Dendritic cell treated with granulocyte-macrophage colony-stimulating factor and Interleukin-4, amounts not matched to agents 40 ng/mL and 50 ng/mL, for 4 days (primary cell): ENCODE results near the gene CDC42SE2.
"Not testable (repeated sequence)": the region's sequence is repeated elsewhere in the genome, so short reads cannot be mapped to it uniquely, and the experiment has no call there.

Source experiments
- H3K27ac Mint-ChIP-seq: one replicate; pipeline ENCODE4 v1.8.0; 2022; ENCODE audit warnings: mild to moderate bottlenecking, mixed read lengths
- H3K27me3 Mint-ChIP-seq: one replicate; pipeline ENCODE4 v1.8.0; 2022; ENCODE audit warnings: mild to moderate bottlenecking, mixed read lengths
- H3K36me3 Mint-ChIP-seq: one replicate; pipeline ENCODE4 v1.8.0; 2022; ENCODE audit warnings: low read depth, mixed read lengths
- H3K4me1 Mint-ChIP-seq: one replicate; pipeline ENCODE4 v1.8.0; 2022; ENCODE audit warnings: low read depth, mixed read lengths
- H3K4me3 Mint-ChIP-seq: one replicate; pipeline ENCODE4 v1.8.0; 2022; ENCODE audit warnings: mild to moderate bottlenecking, moderate library complexity, mixed read lengths
- H3K9me3 Mint-ChIP-seq: one replicate; pipeline ENCODE4 v1.8.0; 2022; ENCODE audit warnings: mixed read lengths
- intact Hi-C: fragments of 100-400 bp; cut with micrococcal nuclease; formaldehyde crosslinking; loops from one replicate; pipeline ENCODE4 v1.15.0; 2022

The CDC42SE2 gene

GRCh38 chr5:131228646-131229045 is 35.2 kb upstream of the CDC42SE2 start:
- Mint-ChIP-seq H3K4me3 (no peak overlapping the region), H3K9me3 (no peaks in the 10 kb centered on the region), H3K27ac (no peak overlapping the region), H3K36me3 (no peaks in the 10 kb centered on the region), H3K4me1 (no peaks in the 10 kb centered on the region), H3K27me3 (no peaks in the 10 kb centered on the region)
- intact Hi-C loops = no loop called here

GRCh38 chr5:131229623-131230022 is 34.2 kb upstream of the CDC42SE2 start:
- Mint-ChIP-seq H3K4me1 (no peaks in the 10 kb centered on the region), H3K9me3 (no peaks in the 10 kb centered on the region), H3K27me3 (no peaks in the 10 kb centered on the region), H3K36me3 (no peaks in the 10 kb centered on the region), H3K27ac (no peak overlapping the region), H3K4me3 (no peak overlapping the region)
- intact Hi-C loops = no loop called here

GRCh38 chr5:131230406-131230805 is 33.4 kb upstream of the CDC42SE2 start:
- no peaks in the 10 kb centered on the region for H3K9me3 Mint-ChIP-seq
- H3K4me1 Mint-ChIP-seq = no peaks in the 10 kb centered on the region
- no peak overlapping the region for H3K27ac Mint-ChIP-seq
- H3K4me3 Mint-ChIP-seq = no peak overlapping the region
- intact Hi-C loops = no loop called here
- H3K36me3 Mint-ChIP-seq = no peaks in the 10 kb centered on the region
- H3K27me3 Mint-ChIP-seq = no peaks in the 10 kb centered on the region

GRCh38 chr5:131239686-131240085 is 24.2 kb upstream of the CDC42SE2 start:
- Mint-ChIP-seq H3K27me3 (no peaks in the 10 kb centered on the region), H3K4me3 (no peak overlapping the region), H3K9me3 (no peaks in the 10 kb centered on the region), H3K27ac (peak overlapping the region; percentile 72), H3K4me1 (peaks cover 9% of the 10 kb centered on the region), H3K36me3 (no peaks in the 10 kb centered on the region)
- intact Hi-C loops = no loop called here

- Mint-ChIP-seq H3K4me3 (no peak overlapping the region), H3K27ac (peak overlapping the region; percentile 57), H3K27me3 (no peaks in the 10 kb centered on the region), H3K4me1 (peaks cover 9% of the 10 kb centered on the region), H3K36me3 (no peaks in the 10 kb centered on the region), H3K9me3 (no peaks in the 10 kb centered on the region)
- intact Hi-C loops = no loop called here
Measured at GRCh38 chr5:131242728-131243255, 21.1 kb upstream of the CDC42SE2 start.

- no peak overlapping the region for H3K4me3 Mint-ChIP-seq
- H3K9me3 Mint-ChIP-seq = no peaks in the 10 kb centered on the region
- no peak overlapping the region for H3K27ac Mint-ChIP-seq
- no peaks in the 10 kb centered on the region for H3K27me3 Mint-ChIP-seq
- H3K4me1 Mint-ChIP-seq = peaks cover 17% of the 10 kb centered on the region
- intact Hi-C loops = no loop called here
- H3K36me3 Mint-ChIP-seq = no peaks in the 10 kb centered on the region
Measured at GRCh38 chr5:131245312-131245711, 18.5 kb upstream of the CDC42SE2 start.

GRCh38 chr5:131245948-131246347 is 17.9 kb upstream of the CDC42SE2 start:
- intact Hi-C loops = no loop called here
- no peaks in the 10 kb centered on the region for H3K27me3 Mint-ChIP-seq
- H3K36me3 Mint-ChIP-seq = no peaks in the 10 kb centered on the region
- H3K9me3 Mint-ChIP-seq = no peaks in the 10 kb centered on the region
- no peak overlapping the region for H3K27ac Mint-ChIP-seq
- H3K4me3 Mint-ChIP-seq = no peak overlapping the region
- peaks cover 24% of the 10 kb centered on the region for H3K4me1 Mint-ChIP-seq

GRCh38 chr5:131246504-131246903 is 17.3 kb upstream of the CDC42SE2 start:
- H3K4me1 Mint-ChIP-seq = peaks cover 24% of the 10 kb centered on the region
- no peak overlapping the region for H3K27ac Mint-ChIP-seq
- H3K27me3 Mint-ChIP-seq = no peaks in the 10 kb centered on the region
- no peaks in the 10 kb centered on the region for H3K36me3 Mint-ChIP-seq
- intact Hi-C loops = no loop called here
- no peak overlapping the region for H3K4me3 Mint-ChIP-seq
- H3K9me3 Mint-ChIP-seq = no peaks in the 10 kb centered on the region

GRCh38 chr5:131250751-131251475 is 12.9 kb upstream of the CDC42SE2 start:
- Mint-ChIP-seq H3K9me3 (no peaks in the 10 kb centered on the region), H3K27ac (peak overlapping the region; percentile 93), H3K27me3 (no peaks in the 10 kb centered on the region), H3K36me3 (no peaks in the 10 kb centered on the region), H3K4me1 (peaks cover 42% of the 10 kb centered on the region), H3K4me3 (no peak overlapping the region)
- intact Hi-C loops = loop anchor here (5.0 kb wide), 1 partner anchor 39 kb away; no protein-coding TSS in a partner anchor

- intact Hi-C loops = loop anchor here (1.0 to 5.0 kb wide), 2 partner anchors 28 to 40 kb away; no protein-coding TSS in a partner anchor
- Mint-ChIP-seq H3K9me3 (no peaks in the 10 kb centered on the region), H3K4me1 (peaks cover 59% of the 10 kb centered on the region), H3K27ac (peak overlapping the region; percentile 93), H3K27me3 (no peaks in the 10 kb centered on the region), H3K4me3 (peak overlapping the region; percentile 73), H3K36me3 (no peaks in the 10 kb centered on the region)
Measured at GRCh38 chr5:131252824-131253171, 11.1 kb upstream of the CDC42SE2 start.

- H3K4me1 Mint-ChIP-seq = peaks cover 71% of the 10 kb centered on the region
- H3K4me3 Mint-ChIP-seq, H3K27me3 Mint-ChIP-seq, H3K9me3 Mint-ChIP-seq, H3K36me3 Mint-ChIP-seq: not testable (repeated sequence)
- H3K27ac Mint-ChIP-seq = peak overlapping the region; percentile 93
- intact Hi-C loops = loop anchor here (5.0 kb wide), 1 partner anchor 42 kb away; no protein-coding TSS in a partner anchor
Measured at GRCh38 chr5:131254025-131254424, 9.8 kb upstream of the CDC42SE2 start.

GRCh38 chr5:131254741-131255140 is 9.1 kb upstream of the CDC42SE2 start:
- Mint-ChIP-seq H3K36me3 (no peaks in the 10 kb centered on the region), H3K4me1 (peaks cover 74% of the 10 kb centered on the region), H3K9me3 (no peaks in the 10 kb centered on the region), H3K27me3 (no peaks in the 10 kb centered on the region), H3K27ac (peak overlapping the region; percentile 93), H3K4me3 (no peak overlapping the region)
- intact Hi-C loops = loop anchor here (5.0 kb wide), 1 partner anchor 42 kb away; no protein-coding TSS in a partner anchor

GRCh38 chr5:131256507-131256823 is 7.4 kb upstream of the CDC42SE2 start:
- peaks cover 63% of the 10 kb centered on the region for H3K4me1 Mint-ChIP-seq
- H3K27ac Mint-ChIP-seq = peak overlapping the region; percentile 83
- H3K9me3 Mint-ChIP-seq = no peaks in the 10 kb centered on the region
- no peaks in the 10 kb centered on the region for H3K36me3 Mint-ChIP-seq
- intact Hi-C loops = no loop called here
- H3K27me3 Mint-ChIP-seq = no peaks in the 10 kb centered on the region
- H3K4me3 Mint-ChIP-seq = peak overlapping the region; percentile 13

- Mint-ChIP-seq H3K4me3 (no peak overlapping the region), H3K36me3 (peaks cover 5% of the 10 kb centered on the region), H3K4me1 (peaks cover 52% of the 10 kb centered on the region), H3K27me3 (no peaks in the 10 kb centered on the region), H3K27ac (peak overlapping the region; percentile 83), H3K9me3 (no peaks in the 10 kb centered on the region)
- intact Hi-C loops = no loop called here
Measured at GRCh38 chr5:131258733-131259132, 5.1 kb upstream of the CDC42SE2 start.

- intact Hi-C loops = no loop called here
- H3K36me3 Mint-ChIP-seq = peaks cover 6% of the 10 kb centered on the region
- H3K9me3 Mint-ChIP-seq = no peaks in the 10 kb centered on the region
Measured at GRCh38 chr5:131259326-131259725, 4.5 kb upstream of the CDC42SE2 start.

More at GRCh38 chr5:131259326-131259725, 4.5 kb upstream of the CDC42SE2 start:
- H3K4me1 Mint-ChIP-seq = peaks cover 46% of the 10 kb centered on the region
- no peaks in the 10 kb centered on the region for H3K27me3 Mint-ChIP-seq
- no peak overlapping the region for H3K4me3 Mint-ChIP-seq
- H3K27ac Mint-ChIP-seq = peak overlapping the region; percentile 83
